Stimulated activated naive B cell treated with anti-CD40 and anti-IgM and Interleukin-4, amounts not matched to agents 10 μg/mL and 1 μg/mL and 100 μg/mL, for 72 hours (primary cell): ENCODE measurements around the gene TIMM17A.

Source experiments
- ATAC-seq, 2 donors: fragments of 150-1000 bp; cut with Tn5 transposase; replicated peaks; 2 replicates each; pipeline ENCODE4 v1.10.0; 2021; ENCODE audit warnings: moderate library complexity in 1 of 2
- DNase-seq: peaks from one replicate; pipeline ENCODE4 v3.0.0; 2021
- H3K27ac Mint-ChIP-seq: one replicate; pipeline ENCODE4 v1.8.0; 2022; ENCODE audit warnings: mild to moderate bottlenecking, mixed read lengths
- H3K27me3 Mint-ChIP-seq, 2 donors: one replicate each; pipeline ENCODE4 v1.8.0; 2022; ENCODE audit warnings: mixed read lengths in 2 of 2
- H3K36me3 Mint-ChIP-seq, 2 donors: one replicate each; pipeline ENCODE4 v1.8.0; 2022; ENCODE audit warnings: mixed read lengths in 2 of 2, mild to moderate bottlenecking in 1 of 2
- H3K4me1 Mint-ChIP-seq, 2 donors: one replicate each; pipeline ENCODE4 v1.8.0; 2022; ENCODE audit warnings: mixed read lengths in 2 of 2, mild to moderate bottlenecking in 1 of 2
- H3K4me3 Mint-ChIP-seq, 2 donors: one replicate each; pipeline ENCODE4 v1.8.0; 2022; ENCODE audit warnings: mild to moderate bottlenecking in 2 of 2, mixed read lengths in 2 of 2, moderate library complexity in 1 of 2
- H3K9me3 Mint-ChIP-seq, 2 donors: one replicate each; pipeline ENCODE4 v1.8.0; 2022; ENCODE audit warnings: mixed read lengths in 2 of 2, mild to moderate bottlenecking in 1 of 2

TIMM17A gene

GRCh38 chr1:201955009-201955728 lies at the start of gene TIMM17A:
TSS of gene TIMM17A (plus strand) at chr1:201955503. CDS start at chr1:201955527, 24 bp downstream.
- ATAC-seq (peak; percentile 98 to 99), DNase-seq (peak; percentile 95)
- Mint-ChIP-seq H3K27me3 (peaks cover 0 to under 1% of the 10 kb centered on the region in 2 donors), H3K27ac (peak within 1 kb of the TSS; percentile 99), H3K36me3 (peaks cover 13 to 18% of the 10 kb centered on the region in 2 donors), H3K9me3 (no peaks in the 10 kb centered on the region), H3K4me3 (peak within 1 kb of the TSS; percentile 91 to 99), H3K4me1 (peaks cover 7 to 16% of the 10 kb centered on the region in 2 donors)

DNA sequence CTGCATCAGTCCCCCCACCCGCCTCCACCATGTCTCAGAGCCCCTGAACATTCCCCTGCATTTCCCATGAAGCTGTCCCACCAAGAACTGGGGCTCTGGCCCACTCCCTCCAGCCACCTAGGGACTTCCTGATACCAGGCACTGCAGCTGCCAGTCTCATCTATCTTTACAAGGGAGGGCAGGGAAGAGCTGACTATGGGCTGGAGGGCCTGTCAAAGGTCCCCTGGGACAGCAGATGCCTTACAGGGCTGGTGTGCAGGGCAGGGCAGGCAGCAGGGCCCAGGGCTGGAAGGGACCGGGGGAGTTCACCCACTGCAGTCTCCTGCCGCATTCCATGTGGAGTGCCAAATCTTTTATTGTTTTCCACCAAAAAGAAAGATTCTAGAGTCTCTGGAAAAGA lies 49.0 kb upstream of the TIMM17A start:
- no peak for ATAC-seq

GRCh38 chr1:201907621-201908020 lies 47.7 kb upstream of the TIMM17A start:
- DNase-seq (no peak), ATAC-seq (no peak)
- H3K27ac Mint-ChIP-seq = no peak overlapping the region
- peaks cover 0 to 2% of the 10 kb centered on the region in 2 donors for H3K4me1 Mint-ChIP-seq
- no peaks in the 10 kb centered on the region for H3K9me3 Mint-ChIP-seq
- no peak overlapping the region for H3K4me3 Mint-ChIP-seq
- H3K36me3 Mint-ChIP-seq = no peaks in the 10 kb centered on the region
- H3K27me3 Mint-ChIP-seq = peaks cover 0 to 16% of the 10 kb centered on the region in 2 donors

More for the DNA sequence above, 49.0 kb upstream of the TIMM17A start:
- DNase-seq = no peak
- H3K27ac Mint-ChIP-seq = no peak overlapping the region
- no peaks in the 10 kb centered on the region for H3K9me3 Mint-ChIP-seq
- H3K27me3 Mint-ChIP-seq = peaks cover 0 to 16% of the 10 kb centered on the region in 2 donors
- H3K36me3 Mint-ChIP-seq = no peaks in the 10 kb centered on the region
- no peak overlapping the region for H3K4me3 Mint-ChIP-seq
- H3K4me1 Mint-ChIP-seq = peaks cover 0 to 2% of the 10 kb centered on the region in 2 donors

DNA sequence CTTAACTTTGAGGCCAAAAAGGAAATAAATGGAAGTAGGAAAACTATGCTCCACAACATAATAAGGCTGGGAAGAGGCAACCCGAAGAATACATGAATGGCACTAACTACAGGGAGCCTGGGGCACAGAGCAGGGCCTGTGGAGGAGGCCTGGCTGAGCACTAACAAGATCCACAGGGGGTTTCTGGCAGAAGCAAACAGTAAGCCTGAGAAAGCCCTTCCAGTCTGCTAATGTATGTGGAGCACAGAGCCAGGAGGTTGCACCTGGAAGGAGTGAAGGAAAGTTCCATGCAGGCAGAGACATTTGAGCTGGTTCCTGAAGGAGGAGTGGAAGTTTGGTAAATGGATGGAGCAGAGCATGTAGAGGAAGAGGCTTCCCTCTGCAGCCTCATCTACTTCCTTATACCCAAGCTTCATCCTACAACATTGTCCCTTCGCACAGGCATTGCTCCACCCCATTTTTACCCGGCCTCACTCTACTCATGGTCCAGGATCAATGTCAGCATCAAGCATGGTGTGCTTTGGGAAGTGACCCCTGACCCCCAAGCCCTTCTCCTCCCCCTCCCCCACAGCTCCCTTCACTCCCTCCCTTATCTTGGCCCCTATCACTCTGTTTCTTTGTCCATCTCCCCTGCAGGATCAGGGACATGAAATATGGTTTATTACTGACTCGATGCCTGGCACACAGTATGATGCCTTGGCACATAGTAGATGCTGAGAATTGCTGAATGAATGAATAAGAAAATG lies 43.3 kb upstream of the TIMM17A start:
- Mint-ChIP-seq H3K4me1 (no peaks in the 10 kb centered on the region), H3K9me3 (no peaks in the 10 kb centered on the region), H3K27me3 (peaks cover 18 to 31% of the 10 kb centered on the region in 2 donors), H3K27ac (no peak overlapping the region), H3K4me3 (no peak overlapping the region), H3K36me3 (no peaks in the 10 kb centered on the region)
- ATAC-seq = no peak
- no peak for DNase-seq

GRCh38 chr1:201912832-201913231 lies 42.5 kb upstream of the TIMM17A start:
- ATAC-seq = no peak
- H3K36me3 Mint-ChIP-seq = no peaks in the 10 kb centered on the region
- H3K27ac Mint-ChIP-seq = no peak overlapping the region
- H3K9me3 Mint-ChIP-seq = no peaks in the 10 kb centered on the region
- no peak overlapping the region for H3K4me3 Mint-ChIP-seq
- DNase-seq = no peak
- H3K4me1 Mint-ChIP-seq = no peaks in the 10 kb centered on the region
- peaks cover 18 to 31% of the 10 kb centered on the region in 2 donors for H3K27me3 Mint-ChIP-seq

GRCh38 chr1:201914456-201915235 lies 40.7 kb upstream of the TIMM17A start:
- DNase-seq (no peak), ATAC-seq (no peak)
- Mint-ChIP-seq H3K36me3 (no peaks in the 10 kb centered on the region), H3K27ac (no peak overlapping the region), H3K4me3 (no peak overlapping the region), H3K9me3 (no peaks in the 10 kb centered on the region), H3K27me3 (peaks cover 26 to 31% of the 10 kb centered on the region in 2 donors), H3K4me1 (no peaks in the 10 kb centered on the region)

DNA sequence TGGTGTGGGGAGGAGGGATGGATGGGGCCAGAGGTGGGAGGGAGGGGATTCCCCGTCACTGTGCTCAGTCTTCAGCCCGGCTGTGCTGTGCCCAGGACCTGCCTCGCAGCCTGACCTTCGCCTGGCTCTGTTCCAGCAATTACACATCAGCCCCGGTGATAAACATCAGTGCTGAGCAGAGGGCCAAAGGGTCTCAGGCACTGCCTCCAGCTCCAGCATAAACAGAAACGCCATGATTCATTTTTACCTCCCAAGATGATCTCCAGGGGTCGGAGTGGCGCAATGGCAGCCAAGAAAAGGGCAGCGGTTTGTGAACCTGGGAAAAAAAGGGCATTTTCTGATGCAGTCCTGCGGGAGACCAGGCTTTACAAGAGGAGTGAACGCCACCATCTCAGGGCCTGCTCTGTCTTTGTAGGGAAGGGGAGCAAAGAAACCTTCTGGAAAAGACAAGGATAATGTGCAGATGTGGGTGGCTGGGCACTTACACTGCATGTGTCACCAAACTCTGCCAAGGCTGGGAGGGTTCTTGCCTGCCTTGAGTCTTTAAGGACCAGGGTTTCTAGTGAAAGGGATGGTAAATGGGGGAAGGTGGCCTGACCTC lies 38.6 kb upstream of the TIMM17A start:
- no peak for DNase-seq
- Mint-ChIP-seq H3K36me3 (no peaks in the 10 kb centered on the region), H3K27me3 (peaks cover 32 to 42% of the 10 kb centered on the region in 2 donors), H3K27ac (no peak overlapping the region), H3K4me3 (no peak overlapping the region), H3K9me3 (no peaks in the 10 kb centered on the region), H3K4me1 (no peaks in the 10 kb centered on the region)
- ATAC-seq = peak in 1 of 2 donors; percentile 46

DNA sequence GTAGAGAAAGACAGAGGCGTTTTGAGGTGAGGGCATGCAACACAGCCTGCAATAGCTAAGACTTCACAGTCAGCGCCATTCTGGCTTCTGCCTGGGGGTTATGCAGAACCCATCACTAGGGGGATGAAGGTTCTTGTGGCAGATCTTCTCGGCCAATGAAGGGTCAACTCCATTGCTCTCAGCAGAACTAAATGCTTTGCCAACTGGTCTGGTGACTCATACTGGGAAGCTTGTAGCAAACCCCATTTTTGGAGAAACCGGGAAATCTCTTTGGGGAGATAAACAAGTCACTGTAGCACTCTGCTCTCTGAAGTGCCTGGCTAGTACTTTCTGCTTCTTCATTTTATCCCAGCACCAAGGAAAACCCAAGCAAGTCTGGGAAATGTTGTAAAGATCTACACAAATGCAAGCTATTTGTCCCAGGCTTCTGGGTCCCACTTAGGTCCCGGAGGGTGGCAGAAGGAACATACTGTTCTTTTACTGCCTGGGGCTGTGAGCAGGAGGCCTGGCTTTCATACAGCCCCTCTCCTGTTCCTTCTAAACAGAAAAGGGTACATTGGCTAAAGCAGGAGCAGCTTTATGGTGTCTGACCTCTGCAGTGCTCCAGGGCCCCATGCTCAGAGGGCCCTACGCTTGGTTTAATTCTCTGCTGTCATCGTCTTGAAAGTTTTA lies 37.8 kb upstream of the TIMM17A start:
- Mint-ChIP-seq H3K27ac (no peak overlapping the region), H3K4me3 (no peak overlapping the region), H3K27me3 (peaks cover 32 to 47% of the 10 kb centered on the region in 2 donors), H3K9me3 (no peaks in the 10 kb centered on the region), H3K36me3 (no peaks in the 10 kb centered on the region), H3K4me1 (no peaks in the 10 kb centered on the region)
- DNase-seq = no peak
- ATAC-seq = no peak

DNA sequence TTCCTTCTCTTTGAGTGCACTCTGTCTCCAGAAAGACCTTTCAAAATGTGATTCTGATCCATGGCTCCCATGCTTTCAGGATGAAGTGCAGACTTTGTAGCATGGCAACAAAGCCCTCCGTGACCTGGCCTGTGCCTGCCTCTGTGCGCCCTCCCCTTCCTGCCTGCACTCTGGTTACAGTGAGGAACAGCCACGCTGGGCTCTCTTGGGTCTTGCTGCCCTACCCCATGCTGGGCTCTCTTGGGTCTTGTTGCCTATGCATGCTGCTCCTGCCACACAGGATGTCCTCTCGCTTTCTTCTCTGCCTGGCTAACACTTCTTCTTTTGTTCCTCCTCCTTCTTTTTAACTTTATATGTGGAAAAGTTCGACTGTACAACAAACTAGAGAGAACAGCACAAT lies 37.0 kb upstream of the TIMM17A start:
- ATAC-seq (no peak), DNase-seq (no peak)
- H3K27me3 Mint-ChIP-seq = peaks cover 32 to 47% of the 10 kb centered on the region in 2 donors
- H3K4me1 Mint-ChIP-seq = no peaks in the 10 kb centered on the region
- H3K36me3 Mint-ChIP-seq = no peaks in the 10 kb centered on the region
- H3K4me3 Mint-ChIP-seq = no peak overlapping the region
- H3K27ac Mint-ChIP-seq = no peak overlapping the region
- H3K9me3 Mint-ChIP-seq = no peaks in the 10 kb centered on the region

GRCh38 chr1:201921952-201922558 lies 33.2 kb upstream of the TIMM17A start:
- Mint-ChIP-seq H3K4me1 (no peaks in the 10 kb centered on the region), H3K4me3 (no peak overlapping the region), H3K27ac (no peak overlapping the region), H3K9me3 (no peaks in the 10 kb centered on the region), H3K36me3 (no peaks in the 10 kb centered on the region), H3K27me3 (peaks cover 26 to 29% of the 10 kb centered on the region in 2 donors)
- DNase-seq (no peak), ATAC-seq (no peak)

- H3K4me3 Mint-ChIP-seq = no peak overlapping the region
- DNase-seq = no peak
- no peaks in the 10 kb centered on the region for H3K36me3 Mint-ChIP-seq
- no peaks in the 10 kb centered on the region for H3K4me1 Mint-ChIP-seq
- peaks cover 17 to 19% of the 10 kb centered on the region in 2 donors for H3K27me3 Mint-ChIP-seq
- no peak for ATAC-seq
- H3K9me3 Mint-ChIP-seq = no peaks in the 10 kb centered on the region
- H3K27ac Mint-ChIP-seq = no peak overlapping the region
These were observed 30.1 kb upstream of the TIMM17A start for GRCh38 chr1:201925301-201925567.

DNA sequence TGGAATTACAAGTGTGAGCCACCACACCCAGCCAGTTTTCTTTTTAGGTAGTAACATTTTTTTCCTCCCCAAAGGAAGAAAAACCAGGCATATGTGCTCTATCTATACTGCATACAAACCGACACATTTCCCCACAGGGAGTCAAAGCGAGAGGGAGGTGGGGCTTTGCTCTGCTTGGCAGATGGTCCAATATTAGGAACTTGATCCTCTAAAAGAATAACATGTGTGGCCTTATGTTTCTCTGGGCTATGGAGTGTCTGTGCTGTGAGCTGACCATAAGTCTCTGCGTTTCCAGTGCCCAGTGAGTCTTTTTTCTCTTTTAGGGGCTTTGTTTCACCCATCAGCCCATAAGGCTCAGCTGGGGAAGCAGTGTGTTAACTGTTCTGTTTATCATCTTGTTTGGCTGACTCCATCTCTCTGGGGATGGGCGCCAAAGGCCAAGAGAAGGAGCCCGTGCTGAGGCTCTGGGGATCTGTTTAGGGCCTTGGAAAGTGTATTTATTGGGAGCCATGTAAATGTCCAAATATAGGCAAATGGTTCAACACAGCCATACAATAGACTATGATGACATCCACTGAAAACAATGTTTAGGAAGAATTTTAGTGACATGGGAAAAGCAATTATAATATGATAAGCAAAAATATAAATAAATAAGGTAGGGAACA lies 29.2 kb upstream of the TIMM17A start:
- Mint-ChIP-seq H3K27ac (no peak overlapping the region), H3K4me1 (no peaks in the 10 kb centered on the region), H3K9me3 (no peaks in the 10 kb centered on the region), H3K27me3 (peaks cover 10 to 13% of the 10 kb centered on the region in 2 donors), H3K36me3 (no peaks in the 10 kb centered on the region), H3K4me3 (no peak overlapping the region)
- ATAC-seq = no peak
- no peak for DNase-seq

DNA sequence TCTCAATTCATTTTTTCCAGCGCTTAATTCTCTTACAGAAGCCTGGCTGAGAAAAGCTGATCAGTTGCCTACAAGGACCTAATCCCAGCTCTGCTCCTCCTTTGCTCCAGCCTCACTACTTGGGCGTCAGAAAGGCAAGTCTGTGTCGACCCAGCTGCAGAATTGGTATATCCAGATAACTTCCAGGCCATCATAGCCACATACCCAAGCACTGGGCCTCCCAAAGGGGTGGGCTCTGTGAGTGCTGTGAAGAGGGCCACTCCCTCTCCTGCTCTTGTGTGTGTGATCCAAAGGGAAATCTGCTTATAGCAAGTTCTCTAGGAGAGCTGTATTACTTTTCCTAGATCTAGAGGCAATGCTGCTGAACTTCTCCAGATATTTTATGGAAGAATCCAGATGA lies 27.0 kb upstream of the TIMM17A start:
- no peaks in the 10 kb centered on the region for H3K4me1 Mint-ChIP-seq
- no peak for ATAC-seq
- H3K9me3 Mint-ChIP-seq = no peaks in the 10 kb centered on the region
- no peak for DNase-seq
- no peak overlapping the region for H3K27ac Mint-ChIP-seq
- no peaks in the 10 kb centered on the region for H3K36me3 Mint-ChIP-seq
- H3K4me3 Mint-ChIP-seq = no peak overlapping the region
- peaks cover 0 to 8% of the 10 kb centered on the region in 2 donors for H3K27me3 Mint-ChIP-seq
